Measurements from ENCODE around the gene GGNBP2.

Gene GGNBP2

GRCh38 chr17:36512641-36513040 is 32.1 kb upstream of the GGNBP2 start:
- H3K4me3 ChIP-seq (ENCODE audit: low read depth, low read length) = no peak overlapping the region
- TF ChIP-seq CTCF (IDR thresholded peaks at IDR 0.05) = no peak
- no peak overlapping the region for H2AFZ ChIP-seq
- no peaks in the 10 kb centered on the region for H3K9me3 ChIP-seq (ENCODE audit: control insufficient read depth, low read length)
- no peaks in the 10 kb centered on the region for H3K36me3 ChIP-seq (ENCODE audit: control insufficient read depth, insufficient read depth, low read length)
- H3K4me2 ChIP-seq (ENCODE audit: low read length) = no peak overlapping the region
- H3K27ac ChIP-seq = no peak overlapping the region
- no peaks in the 10 kb centered on the region for H3K27me3 ChIP-seq (ENCODE audit: control insufficient read depth, insufficient read depth, low read length)
- no peaks in the 10 kb centered on the region for H3K4me1 ChIP-seq
- H3K9ac ChIP-seq = no peak overlapping the region
- no peaks in the 10 kb centered on the region for H3K79me2 ChIP-seq

GRCh38 chr17:36514856-36515255 is 29.9 kb upstream of the GGNBP2 start:
- Histone ChIP-seq H3K79me2 (no peaks in the 10 kb centered on the region), H3K9me3 (ENCODE audit: control insufficient read depth, low read length) (no peaks in the 10 kb centered on the region), H3K4me3 (ENCODE audit: low read depth, low read length) (no peak overlapping the region), H3K4me1 (no peaks in the 10 kb centered on the region), H3K27ac (no peak overlapping the region), H2AFZ (no peak overlapping the region), H3K27me3 (ENCODE audit: control insufficient read depth, insufficient read depth, low read length) (no peaks in the 10 kb centered on the region), H3K4me2 (ENCODE audit: low read length) (no peak overlapping the region), H3K9ac (no peak overlapping the region), H3K36me3 (ENCODE audit: control insufficient read depth, insufficient read depth, low read length) (no peaks in the 10 kb centered on the region)
- no peak for TF ChIP-seq CTCF (IDR thresholded peaks at IDR 0.05)

DNA sequence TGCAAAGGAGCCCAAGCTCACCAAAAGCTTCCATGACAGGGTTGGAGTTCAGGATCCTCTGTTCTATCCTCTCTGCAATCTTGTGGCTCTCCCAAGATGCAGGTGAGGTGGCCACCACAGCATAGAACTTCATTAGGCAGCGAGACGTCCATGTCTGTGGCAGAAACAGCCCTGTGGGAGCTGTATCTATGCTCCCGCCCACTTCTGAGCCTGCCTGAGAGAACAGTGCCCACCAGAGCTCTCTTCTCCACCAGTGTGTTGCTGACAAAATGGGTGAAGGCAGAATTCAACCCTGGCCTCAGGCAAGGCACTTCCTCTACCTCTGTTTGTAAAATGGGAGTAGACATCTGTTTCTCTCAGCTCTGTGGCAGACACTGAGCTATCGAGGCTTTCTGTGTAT is 28.9 kb upstream of the GGNBP2 start:
- Histone ChIP-seq H3K9me3 (ENCODE audit: control insufficient read depth, low read length) (no peaks in the 10 kb centered on the region), H3K4me3 (ENCODE audit: low read depth, low read length) (no peak overlapping the region), H3K36me3 (ENCODE audit: control insufficient read depth, insufficient read depth, low read length) (no peaks in the 10 kb centered on the region), H3K4me1 (no peaks in the 10 kb centered on the region), H3K4me2 (ENCODE audit: low read length) (no peak overlapping the region), H3K27ac (no peak overlapping the region), H2AFZ (no peak overlapping the region), H3K79me2 (no peaks in the 10 kb centered on the region), H3K9ac (no peak overlapping the region), H3K27me3 (ENCODE audit: control insufficient read depth, insufficient read depth, low read length) (no peaks in the 10 kb centered on the region)
- no peak for TF ChIP-seq CTCF (IDR thresholded peaks at IDR 0.05)

- H3K9ac ChIP-seq = no peak overlapping the region
- no peak for TF ChIP-seq CTCF (IDR thresholded peaks at IDR 0.05)
- H2AFZ ChIP-seq = no peak overlapping the region
- no peaks in the 10 kb centered on the region for H3K9me3 ChIP-seq (ENCODE audit: control insufficient read depth, low read length)
- no peaks in the 10 kb centered on the region for H3K27me3 ChIP-seq (ENCODE audit: control insufficient read depth, insufficient read depth, low read length)
- H3K4me2 ChIP-seq (ENCODE audit: low read length) = no peak overlapping the region
- H3K36me3 ChIP-seq (ENCODE audit: control insufficient read depth, insufficient read depth, low read length) = no peaks in the 10 kb centered on the region
- H3K79me2 ChIP-seq = no peaks in the 10 kb centered on the region
- no peak overlapping the region for H3K27ac ChIP-seq
- no peak overlapping the region for H3K4me3 ChIP-seq (ENCODE audit: low read depth, low read length)
- H3K4me1 ChIP-seq = no peaks in the 10 kb centered on the region
These were observed 21.6 kb upstream of the GGNBP2 start for GRCh38 chr17:36523113-36523512.

DNA sequence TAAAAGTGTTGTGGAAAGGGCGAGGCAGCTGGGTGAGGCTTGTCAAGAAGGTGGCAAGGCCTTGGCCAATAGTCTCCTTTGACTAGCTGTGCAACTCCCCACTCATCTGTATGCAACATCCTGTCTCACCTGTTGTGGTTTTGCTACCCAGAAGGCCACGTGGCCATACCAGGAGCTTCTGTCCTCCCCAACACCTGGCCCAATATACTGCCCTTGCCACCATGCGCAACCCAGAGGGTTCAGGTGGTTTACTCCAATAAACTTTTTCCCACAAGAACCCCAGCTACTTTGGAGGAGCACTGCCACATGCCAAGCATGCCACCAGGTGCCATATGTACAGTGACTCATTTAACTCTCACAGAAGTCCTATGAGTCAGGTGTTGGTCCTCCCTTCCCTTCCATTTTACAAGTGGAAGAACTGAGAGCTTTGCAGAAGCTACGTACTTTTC is 20.3 kb upstream of the GGNBP2 start:
- no peaks in the 10 kb centered on the region for H3K4me1 ChIP-seq
- no peak overlapping the region for H3K4me2 ChIP-seq (ENCODE audit: low read length)
- H3K9ac ChIP-seq = no peak overlapping the region
- H3K4me3 ChIP-seq (ENCODE audit: low read depth, low read length) = no peak overlapping the region
- no peaks in the 10 kb centered on the region for H3K79me2 ChIP-seq
- no peak for TF ChIP-seq CTCF (IDR thresholded peaks at IDR 0.05)
- no peaks in the 10 kb centered on the region for H3K36me3 ChIP-seq (ENCODE audit: control insufficient read depth, insufficient read depth, low read length)
- H3K27ac ChIP-seq = no peak overlapping the region
- H3K27me3 ChIP-seq (ENCODE audit: control insufficient read depth, insufficient read depth, low read length) = no peaks in the 10 kb centered on the region
- no peaks in the 10 kb centered on the region for H3K9me3 ChIP-seq (ENCODE audit: control insufficient read depth, low read length)
- H2AFZ ChIP-seq = no peak overlapping the region

All from parathyroid adenoma (tissue), 2 donors.